Ovary (tissue), 3 donors: ENCODE data around the gene SLC6A1.

Source experiments
- CTCF ChIP-seq, 3 donors: fragments of 450-650 bp in 2 of 3; fragments of 200-600 bp in 1 of 3; IDR thresholded peaks; one replicate each; pipeline versions ENCODE4 v1.5.1 to v1.8.0; 2016 to 2022; ENCODE audit warnings: antibody characterized with exemption in 3 of 3, mild to moderate bottlenecking in 1 of 3
- POLR2A ChIP-seq: fragments of 450-650 bp; IDR thresholded peaks from one replicate; pipeline ENCODE4 v1.6.1; 2017; ENCODE audit warnings: antibody characterized with exemption, mild to moderate bottlenecking, moderate library complexity
- donor health status: DM: no; HTN: no; CAD: no.

DNA sequence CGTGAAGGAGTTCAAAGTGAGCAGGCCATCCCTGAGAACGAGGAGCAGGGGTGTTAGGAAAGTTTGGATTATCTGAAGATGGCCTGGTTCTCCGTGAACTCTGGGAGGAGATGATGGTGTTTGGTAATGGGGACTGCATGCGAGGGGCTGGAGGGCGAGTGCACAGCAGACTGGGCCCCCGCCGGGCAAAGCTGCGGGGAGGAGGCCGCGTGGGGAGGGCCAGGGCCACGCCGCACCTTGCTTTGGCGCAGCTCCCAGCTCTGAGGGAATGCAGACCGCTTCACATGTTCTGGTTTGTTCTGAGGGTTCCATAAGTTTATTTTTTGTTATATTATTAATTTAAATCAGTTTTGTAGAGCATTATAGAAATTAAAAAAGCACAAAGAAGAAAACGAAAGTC lies 22.2 kb downstream of the SLC6A1 start:
- TF ChIP-seq CTCF (IDR thresholded peaks at IDR 0.05) = no peak
- no peak for TF ChIP-seq POLR2A
